HG03060 (cell line): ENCODE data around the gene TMPRSS13.
"Not testable (repeated sequence)": the region's sequence is repeated elsewhere in the genome, so short reads cannot be mapped to it uniquely, and the experiment has no call there.

Experiments used
- ATAC-seq: cut with Tn5 transposase; IDR thresholded peaks from one replicate; pipeline ENCODE4 v1.9.1; 2021; ENCODE audit warnings: low read depth, moderate number of reproducible peaks; ENCODE audit not compliant: unreplicated experiment

The TMPRSS13 gene

DNA sequence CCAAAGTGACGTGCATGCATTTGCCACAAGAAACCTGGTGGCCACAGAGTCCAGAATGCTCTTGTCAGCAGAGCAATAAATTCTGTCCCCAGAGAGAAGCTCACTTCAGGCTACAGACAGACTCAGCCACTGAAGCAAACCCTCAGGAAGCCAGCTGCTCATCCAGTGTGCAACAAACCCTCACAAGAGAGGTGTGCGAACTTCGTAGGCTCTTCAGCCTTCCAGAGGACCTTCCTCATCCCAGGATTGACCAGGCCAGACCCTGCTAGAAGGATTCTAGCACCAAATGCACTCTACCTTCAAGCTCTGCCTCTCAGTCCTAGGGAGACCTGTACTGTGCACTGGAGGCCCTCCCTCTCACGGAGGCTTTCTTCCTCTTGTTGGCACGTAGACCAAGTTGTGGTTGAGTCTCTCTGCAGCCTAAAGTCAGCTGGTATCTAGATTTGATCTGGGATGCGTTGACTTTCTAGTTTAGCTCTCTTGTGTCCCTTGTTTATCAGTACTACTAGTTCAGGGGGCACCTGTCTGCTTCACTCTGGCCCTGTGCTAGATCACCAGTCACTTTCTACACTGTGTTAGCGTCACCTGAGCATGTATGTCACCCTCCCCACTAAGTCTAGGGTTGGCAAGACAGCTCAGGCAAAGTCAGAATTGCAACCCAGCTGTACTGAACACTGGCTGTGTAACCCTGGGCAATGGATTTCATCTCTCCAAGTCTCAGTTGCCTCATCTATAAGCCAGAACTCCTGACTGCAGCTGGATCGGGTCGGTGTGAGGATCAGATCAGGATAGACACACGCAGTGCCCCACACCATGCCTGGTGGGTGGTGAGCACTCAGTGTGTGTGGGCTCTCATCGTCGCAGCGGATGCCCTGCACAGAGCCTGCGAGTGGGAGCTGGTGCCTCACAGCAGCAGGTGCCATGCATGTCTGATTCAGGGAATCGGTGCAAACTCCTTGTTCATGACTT lies 22.1 kb upstream of the TMPRSS13 start:
- no peak for ATAC-seq

DNA sequence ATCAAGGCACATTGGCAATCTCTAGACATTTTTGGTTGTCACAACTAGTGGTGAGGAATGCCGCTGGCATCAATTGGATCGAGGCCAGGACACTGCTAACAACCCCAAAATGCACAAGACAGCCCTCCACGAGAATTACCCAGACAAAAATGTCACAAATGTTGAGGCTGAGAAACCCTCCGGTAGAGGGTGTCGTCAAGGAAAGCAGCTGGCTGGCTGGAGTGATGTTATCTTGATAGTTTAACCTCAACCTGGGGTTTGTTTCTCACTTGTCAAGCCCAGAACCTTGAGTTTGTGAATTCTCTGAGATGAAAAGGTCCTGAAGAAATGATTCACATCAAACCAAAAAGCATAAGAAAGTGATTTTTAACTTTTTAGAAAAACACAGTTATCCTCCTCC lies 21.1 kb upstream of the TMPRSS13 start:
- ATAC-seq = no peak

DNA sequence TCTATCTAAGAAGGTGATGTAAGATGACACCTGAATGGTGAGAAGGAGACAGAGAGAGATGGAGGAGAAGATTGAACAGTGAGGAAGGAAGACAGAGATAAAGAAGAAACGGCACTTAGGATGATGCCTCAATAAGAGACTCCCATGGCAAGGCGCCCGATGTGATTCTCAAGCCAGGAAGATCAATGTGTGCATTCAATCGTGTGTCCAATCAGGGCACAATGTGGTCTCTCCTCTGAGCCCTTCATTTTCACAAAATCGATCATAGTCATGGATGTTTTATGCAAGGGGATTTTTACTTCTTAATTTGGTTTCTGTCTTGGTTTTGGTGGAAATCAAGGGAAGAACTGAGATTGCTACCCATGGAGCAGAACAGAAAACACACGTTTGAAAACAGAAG lies 19.9 kb upstream of the TMPRSS13 start:
- no peak for ATAC-seq

DNA sequence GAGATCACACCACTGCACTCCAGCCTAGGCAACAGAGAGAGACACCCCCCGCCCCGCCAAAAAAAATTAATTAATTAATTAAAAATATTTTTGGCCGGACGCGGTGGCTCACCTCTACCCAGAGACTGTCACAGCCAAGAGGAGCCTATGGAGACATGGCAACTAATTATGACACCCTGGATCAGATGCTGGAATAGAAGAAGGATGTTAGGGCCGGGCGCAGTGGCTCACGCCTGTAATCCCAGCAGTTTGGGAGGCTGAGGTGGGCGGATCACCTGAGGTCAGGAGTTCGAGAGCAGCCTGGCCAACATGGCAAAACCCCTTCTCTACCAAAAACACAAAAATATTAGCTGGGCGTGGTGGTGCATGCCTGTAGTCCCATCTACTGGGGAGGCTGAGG lies 19.3 kb upstream of the TMPRSS13 start:
- ATAC-seq = not testable (repeated sequence)

DNA sequence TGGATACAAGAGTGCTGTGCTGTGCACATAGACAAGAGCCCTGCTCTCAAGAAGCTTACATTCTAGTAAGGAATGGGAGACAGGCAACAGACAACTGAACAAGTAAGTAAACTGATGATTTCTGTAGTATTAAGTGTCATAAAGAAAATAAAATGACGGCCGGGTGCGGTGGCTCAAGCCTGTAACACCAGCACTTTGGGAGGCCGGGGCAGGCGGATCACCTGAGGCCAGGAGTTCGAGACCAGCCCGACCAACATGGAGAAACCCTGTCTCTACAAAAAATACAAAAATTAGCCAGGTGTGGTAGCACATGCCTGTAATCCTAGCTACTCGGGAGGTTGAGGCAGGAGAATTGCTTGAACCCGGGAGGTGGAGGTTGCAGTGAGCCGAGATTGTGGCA lies 18.5 kb upstream of the TMPRSS13 start:
- ATAC-seq = not testable (repeated sequence)

DNA sequence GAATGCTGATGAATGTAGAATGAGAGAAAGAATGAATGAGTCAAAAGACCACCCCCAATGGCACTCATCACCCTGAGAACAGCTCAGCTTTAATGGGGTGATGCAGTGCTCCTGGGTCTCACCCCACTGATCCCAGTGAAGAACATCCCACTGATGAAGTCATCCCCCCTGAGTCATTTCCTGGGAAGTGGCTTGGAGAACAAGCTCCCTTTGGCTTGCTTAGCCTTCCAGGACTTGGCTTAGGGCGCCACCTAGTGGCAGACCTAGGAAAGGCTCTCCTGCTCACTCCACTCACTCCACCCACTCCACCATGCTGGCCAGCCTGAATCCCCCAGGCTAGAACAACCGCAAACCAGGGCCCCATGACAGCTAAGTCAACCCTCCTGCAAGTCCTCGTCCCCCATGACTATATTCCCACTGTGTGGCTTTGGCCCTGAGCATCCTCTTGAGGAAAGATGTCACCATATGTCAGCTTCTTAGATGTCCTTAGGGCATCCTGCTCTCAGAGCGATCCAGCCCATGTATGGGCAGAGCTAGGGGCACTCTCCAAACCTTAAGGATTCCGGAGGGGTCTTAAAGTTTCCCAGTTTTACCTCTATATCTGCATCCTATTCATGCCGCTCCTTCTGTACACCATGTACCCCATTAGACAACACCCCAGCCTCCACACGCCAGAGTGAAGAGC lies 17.8 kb upstream of the TMPRSS13 start:
- no peak for ATAC-seq

DNA sequence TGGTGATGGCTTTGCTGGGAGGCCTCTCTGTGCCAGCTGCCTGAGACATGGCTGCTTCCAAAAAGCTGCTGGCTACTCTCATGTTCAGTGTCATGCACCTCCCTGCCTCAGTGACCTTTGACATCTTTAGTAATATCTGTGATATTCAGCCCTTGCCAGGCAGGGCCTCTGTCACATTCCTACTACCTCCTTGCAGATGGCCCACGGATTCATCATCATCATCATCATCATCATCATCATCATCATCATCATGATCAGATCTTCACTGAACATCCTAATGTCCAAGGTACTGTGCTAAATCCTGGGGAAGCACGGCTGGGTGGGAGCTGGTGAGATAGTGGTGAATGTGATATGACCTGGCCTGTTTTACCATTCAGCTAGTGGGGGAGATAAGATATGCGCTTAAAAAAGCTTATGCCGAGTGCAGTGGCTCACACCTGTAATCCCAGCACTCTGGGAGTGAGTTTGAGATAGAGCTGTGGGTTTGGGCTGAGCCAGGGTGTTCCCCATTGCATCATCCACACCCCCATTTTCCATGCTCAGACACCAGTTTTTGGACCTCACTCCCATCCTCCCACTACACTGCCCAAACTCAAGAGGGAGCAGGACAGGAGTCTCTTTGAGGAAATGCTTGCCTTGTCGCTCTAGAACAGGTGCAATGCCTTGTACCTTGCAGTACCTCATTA lies 17.1 kb upstream of the TMPRSS13 start:
- ATAC-seq = no peak

DNA sequence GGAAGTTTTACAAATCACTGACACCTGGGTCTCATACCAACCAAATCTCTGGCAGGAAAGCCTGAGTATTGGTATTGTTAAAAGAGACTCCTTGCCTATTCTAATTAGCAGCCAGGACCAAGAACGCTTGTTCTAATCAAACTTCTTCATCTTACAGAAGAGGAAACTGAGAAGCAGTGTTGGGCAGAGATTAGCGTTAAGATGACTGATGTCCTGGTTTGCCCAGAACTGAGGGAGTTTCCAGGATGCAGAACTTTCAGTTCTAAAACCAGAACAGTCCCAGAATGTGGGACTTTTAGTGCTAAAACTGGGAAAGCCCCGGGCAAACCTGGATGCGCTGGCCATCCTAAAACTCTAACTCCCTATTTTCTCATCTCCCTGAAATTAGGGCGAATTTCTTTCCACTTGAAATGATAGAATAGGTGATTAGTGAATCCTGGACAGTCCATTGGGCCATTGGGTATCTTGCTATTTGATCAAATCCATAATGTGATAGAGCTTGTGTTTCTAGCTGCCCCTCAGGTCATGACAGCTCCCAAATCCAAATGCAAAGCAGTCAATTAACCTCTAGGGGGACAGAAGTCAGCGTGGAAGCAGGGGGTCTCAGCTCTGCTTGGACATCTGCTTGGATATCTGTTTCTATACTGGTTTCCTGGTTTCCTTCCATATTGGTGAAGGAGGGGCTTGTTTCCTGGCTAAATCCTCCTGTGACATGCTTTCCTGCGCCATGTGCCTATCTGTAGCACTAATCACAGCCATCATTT lies 16.0 kb upstream of the TMPRSS13 start:
- no peak for ATAC-seq

DNA sequence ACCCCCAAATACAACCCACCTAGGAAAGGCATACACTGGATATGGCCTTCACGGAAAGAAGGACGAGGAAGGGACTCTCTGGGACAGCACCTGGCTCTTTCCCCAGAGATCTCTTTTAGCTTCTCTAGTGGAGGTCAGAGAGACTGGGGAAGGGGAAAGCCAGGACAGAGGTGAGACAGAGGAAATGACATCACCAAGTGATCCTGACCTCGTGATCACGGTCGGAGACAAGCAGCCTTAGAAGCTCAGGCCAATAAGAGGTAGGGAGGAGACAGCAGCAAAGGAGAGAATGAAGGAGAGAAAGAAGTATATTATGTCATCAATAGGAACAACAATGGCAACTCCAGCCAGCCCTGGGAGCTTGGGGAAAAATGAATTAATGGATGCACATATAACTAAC lies 15.4 kb upstream of the TMPRSS13 start:
- no peak for ATAC-seq

DNA sequence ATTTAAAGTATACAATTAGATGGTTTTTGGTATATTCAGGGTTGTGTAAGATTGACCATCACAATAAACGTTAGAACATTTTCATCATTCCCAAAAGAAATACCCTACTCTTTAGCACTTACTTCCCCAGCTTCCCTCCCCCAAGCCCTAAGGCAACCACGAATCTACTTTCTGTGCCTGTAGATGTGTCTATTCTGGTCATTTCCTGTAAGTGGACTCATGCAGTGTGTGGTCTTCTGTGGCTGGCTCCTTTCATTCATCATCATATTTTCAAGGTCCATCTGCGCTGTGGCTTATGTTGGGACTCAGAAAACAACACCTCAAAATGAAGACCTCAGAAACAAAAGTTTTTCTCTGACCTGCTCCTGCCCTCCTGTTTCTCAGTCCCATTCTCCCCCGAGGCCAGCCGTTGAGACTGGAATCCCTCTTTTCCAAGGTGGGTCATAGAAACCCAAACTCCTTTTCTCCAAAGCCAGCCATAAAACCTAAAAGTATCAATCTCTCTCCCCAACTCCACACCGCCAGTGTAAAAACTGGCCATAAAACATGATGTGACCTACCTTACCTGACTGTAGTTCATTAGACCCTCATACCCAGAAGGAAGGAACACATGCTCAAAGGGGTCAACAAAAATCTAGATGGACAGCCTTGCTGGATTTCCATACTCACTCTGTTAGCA lies 12.9 kb upstream of the TMPRSS13 start:
- no peak for ATAC-seq

DNA sequence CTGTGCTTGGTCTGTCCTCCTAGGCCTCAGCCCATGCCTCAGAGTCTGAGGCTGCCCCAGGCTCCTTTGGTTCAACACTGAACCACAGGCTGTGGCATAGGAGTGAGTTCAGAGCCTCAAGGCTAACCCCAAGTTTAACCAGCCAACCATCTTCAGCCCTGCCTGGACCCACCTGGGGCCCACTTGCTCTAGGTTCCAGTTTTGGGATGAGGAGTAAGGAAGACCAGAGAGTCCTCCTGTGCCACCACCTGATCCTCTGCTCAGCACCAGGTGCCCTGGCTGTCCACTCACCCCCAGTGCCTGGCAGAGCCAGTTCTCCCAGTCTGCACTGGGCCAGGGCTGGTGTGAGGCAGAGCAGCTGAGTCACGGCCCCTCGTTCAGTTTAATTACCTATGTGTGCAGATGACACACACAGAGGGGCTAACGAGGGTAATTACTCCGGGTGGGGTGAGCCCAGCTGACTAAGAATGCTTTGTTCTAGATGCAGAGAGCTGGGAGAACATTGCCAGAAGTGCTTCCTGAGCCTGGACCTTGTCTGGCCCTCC lies 12.0 kb upstream of the TMPRSS13 start:
- no peak for ATAC-seq

DNA sequence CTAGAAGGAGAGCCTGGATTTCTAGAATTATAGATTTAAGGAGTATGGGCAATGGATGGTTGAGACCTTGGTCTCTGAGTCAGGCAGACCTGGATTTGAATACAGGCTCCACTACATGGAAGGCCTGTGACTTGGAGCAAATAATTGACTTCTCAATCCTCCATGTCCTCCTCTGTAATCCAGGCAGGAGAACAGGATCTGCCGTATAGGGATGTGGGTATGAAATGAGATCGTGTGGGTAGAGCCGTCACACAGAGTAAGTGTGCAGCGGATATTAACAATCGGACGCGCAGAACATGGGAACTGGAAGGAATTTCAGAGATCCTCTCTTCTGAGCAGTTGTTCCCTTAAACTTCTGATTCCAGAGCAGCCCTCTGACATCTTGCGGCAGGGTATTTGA lies 11.5 kb upstream of the TMPRSS13 start:
- ATAC-seq = no peak

DNA sequence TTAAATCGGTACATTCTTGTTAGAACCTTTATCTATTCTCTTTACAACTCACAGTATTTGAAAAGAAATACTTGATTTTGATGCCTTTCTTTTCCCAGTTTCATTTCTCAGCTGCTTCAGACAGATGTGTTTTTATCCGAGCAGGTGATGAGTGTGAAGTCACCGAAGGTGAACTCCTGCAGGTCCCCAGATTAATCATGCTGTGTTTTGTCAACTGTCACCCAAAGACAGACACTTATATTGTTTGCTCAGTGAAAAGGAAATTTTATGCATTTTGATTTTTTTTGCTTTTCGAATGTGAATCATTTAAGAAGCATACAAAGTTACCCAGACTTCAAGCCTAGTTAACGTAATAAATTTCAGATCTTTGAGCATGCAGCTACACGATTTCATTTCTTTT lies 7.8 kb upstream of the TMPRSS13 start:
- no peak for ATAC-seq

DNA sequence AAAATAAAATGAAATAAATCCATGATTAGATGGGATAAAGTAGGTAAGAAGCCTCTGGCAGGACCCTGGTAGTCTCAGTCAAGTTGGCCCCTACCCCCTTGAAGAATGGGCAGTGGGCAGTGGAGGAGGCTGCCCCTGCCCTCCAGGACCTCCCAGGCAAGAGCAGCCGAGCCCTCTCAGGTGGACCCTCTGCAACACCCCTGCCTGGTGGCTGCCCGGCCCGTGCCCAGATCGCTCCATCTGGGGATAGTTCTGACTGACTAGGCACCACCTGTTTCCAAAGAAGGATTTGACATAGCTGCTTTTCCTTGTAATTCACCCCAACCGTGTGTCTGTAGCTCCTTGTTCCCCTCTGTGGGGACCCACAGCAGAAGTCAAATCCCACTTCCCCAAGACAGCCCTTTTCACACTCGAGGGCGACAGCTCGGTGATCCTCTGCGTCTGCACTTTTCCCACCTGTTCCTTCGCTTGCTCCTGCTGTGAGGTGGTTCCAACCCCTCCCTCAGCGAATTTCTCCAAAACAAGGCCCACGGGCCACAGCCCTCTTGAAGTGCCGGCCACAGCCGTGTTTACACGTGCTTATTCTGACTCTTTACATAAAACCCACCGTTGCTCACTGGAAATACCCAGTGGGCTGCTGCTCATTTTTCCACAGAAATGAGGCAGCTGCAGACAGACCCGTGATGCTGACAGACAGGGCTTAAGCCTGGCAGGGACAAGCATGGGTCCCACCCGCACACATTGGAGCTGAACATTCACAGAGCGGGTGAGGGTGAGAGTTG lies 5.5 kb upstream of the TMPRSS13 start:
- no peak for ATAC-seq

DNA sequence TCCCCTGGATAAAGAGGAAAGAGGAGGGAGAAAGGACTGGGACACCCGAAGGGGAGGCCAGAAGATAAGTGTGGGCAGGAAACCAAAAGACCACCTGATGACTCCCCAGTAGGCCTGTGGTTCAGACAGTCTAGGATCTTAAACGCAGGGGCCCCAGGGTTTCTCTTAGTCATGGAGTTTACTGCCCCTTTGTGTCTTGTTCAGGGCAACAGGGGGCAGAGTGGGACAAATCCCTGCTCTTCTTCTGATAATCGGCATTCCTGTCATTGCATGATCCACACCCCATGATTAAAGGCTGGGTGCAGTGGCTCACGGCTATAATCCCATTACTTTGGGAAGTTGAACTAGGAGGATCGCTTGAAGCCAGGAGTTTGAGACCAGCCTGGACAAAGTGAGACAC lies 4.7 kb upstream of the TMPRSS13 start:
- no peak for ATAC-seq

DNA sequence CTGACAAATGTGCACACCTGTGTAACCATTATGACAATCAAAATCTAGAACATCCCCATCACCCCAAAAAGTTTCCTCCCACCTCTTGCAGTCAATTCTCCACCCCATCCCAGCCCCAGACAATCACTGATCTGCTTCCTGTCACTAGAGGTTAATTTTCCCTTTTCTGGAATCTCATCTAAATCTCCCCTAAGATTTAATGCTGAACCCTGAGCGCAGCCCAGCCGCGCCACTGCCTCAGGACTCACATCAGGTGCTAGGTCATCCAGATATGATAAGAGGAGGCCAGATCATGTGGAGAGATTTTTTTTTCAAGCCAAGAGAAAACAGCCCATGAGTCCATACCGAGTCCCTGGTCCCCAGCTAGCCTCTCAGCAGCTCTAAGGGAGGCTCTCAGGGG lies 4.3 kb upstream of the TMPRSS13 start:
- no peak for ATAC-seq

DNA sequence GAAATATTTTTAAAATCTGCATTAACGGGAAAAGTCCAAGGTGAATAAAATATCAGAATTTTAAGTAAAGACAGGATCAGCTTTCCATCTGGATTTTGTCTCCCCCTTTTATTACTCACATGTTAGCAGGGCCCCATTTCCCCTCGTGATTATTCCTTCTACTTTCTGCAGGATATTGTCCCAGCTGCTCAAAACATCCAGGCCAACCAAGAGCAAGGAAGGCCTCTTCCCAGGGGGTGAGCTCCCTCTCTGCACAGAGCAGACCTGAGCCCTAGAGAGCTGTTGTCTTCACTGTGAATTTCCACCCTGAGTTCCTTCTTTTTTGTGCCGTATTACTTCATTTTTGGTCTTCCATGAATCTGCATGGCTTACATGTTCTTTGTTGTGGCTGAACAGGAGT lies 3.7 kb upstream of the TMPRSS13 start:
- no peak for ATAC-seq

DNA sequence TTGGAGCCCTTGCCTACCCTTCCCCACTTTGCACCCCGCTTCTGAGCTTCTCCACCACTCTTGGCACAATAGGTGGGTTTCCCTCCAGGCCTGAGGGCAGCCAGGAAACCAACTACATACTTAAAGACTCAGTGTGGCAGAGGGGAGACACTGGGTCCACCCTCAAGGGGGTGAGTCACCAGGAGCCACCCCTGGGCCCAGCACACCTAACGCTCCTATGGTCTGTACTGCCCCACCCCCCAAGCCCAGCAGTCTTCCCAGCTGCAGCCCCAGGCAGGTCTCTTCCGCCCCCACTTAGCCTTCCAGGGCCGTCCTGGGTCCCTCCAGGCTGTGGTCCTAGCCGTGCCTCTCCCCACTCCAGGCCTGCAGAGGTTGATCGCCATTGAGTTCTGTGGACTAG lies 3.2 kb upstream of the TMPRSS13 start:
- no peak for ATAC-seq

DNA sequence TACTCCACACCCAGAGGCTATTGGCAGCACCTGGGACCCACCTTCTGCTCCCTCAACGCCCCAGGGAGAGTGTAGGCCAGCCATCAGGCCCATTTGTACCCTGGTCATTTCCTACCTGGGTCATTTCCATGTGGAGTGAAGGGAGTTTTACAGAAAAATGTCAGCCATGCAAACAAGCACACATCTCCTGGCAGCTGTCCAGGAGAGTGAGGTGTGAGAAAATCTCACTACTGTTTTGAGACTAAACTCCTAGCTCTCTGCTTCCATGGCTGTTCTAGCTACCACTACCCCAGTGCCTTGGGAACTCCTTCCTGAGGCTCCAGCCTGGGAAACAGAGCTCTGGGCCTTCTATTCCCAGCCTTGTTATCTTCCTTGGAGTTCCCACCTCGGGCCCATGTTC lies 2.8 kb upstream of the TMPRSS13 start:
- no peak for ATAC-seq
